HG02852 (cell line): ENCODE data around the gene DPM1.

Experiments
- ATAC-seq: cut with Tn5 transposase; IDR thresholded peaks from one replicate; pipeline ENCODE4 v1.9.1; 2021; ENCODE audit warnings: mild to moderate bottlenecking, moderate library complexity; ENCODE audit not compliant: unreplicated experiment

Gene DPM1

GRCh38 chr20:50903353-50904051 is 54.8 kb downstream of the DPM1 start:
- ATAC-seq: no peak

DNA sequence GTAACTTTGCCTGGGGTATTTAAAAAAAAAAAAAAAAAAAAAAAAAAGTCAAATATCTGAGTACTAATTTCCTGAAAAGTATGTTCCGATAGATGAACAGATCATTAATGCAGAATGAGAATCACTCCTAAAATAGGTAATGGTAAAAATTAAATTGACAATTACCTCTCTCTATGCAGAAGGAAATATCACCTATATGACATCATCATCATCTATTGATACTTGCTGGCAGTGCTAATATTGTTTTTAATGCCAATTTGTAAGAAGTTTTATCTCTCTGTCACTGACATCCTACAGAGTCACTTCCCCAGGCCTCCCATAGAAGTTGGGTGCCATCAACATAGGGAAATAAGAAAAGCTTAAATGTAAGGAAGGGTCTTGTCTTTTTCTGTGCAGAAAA is 57.0 kb downstream of the DPM1 start:
- ATAC-seq: no peak

DNA sequence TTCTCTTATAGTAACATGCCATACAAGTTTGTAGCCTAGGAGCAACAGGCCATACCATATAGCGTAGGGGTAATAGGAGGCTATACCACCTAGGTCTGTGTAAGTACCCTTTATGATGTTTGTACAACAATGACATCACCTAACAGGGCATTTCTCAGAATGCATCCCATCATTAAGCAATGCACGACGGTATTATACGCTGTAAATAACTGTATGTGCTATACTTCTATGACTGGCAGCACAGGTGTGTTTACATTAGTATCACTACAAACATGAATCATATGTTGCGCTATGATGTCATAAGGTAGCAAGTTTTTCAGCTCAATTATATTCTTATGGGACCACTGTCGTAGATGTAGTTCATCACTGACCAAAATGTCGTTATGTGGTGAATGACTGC is 58.1 kb downstream of the DPM1 start:
- no peak for ATAC-seq

- no peak for ATAC-seq
Observed at GRCh38 chr20:50898475-50898874, 59.9 kb downstream of the DPM1 start.

- no peak for ATAC-seq
Observed at GRCh38 chr20:50895111-50895830, 63.1 kb downstream of the DPM1 start.

DNA sequence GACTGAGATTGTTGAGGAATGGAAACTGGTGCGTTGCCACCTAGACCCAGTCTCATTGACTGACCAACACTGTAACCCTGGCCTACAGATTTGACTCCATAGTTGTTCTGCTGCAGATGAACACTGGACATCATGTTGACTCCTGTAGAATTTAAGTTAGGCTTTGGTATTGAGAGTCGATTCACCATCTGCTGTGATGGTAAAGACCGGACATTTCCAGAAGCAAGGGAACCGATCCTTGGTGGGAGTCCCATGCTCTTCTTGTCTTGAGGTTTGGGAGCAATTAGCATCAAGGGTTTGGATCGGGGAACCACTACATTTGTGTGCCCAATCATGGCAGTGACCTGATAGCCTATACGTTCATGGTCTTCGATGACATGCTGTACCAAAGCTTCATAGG is 64.7 kb downstream of the DPM1 start:
- no peak for ATAC-seq

- no peak for ATAC-seq
Observed at GRCh38 chr20:50892394-50892793, 65.9 kb downstream of the DPM1 start.

- no peak for ATAC-seq
Observed at GRCh38 chr20:50891138-50891537, 67.2 kb downstream of the DPM1 start.

DNA sequence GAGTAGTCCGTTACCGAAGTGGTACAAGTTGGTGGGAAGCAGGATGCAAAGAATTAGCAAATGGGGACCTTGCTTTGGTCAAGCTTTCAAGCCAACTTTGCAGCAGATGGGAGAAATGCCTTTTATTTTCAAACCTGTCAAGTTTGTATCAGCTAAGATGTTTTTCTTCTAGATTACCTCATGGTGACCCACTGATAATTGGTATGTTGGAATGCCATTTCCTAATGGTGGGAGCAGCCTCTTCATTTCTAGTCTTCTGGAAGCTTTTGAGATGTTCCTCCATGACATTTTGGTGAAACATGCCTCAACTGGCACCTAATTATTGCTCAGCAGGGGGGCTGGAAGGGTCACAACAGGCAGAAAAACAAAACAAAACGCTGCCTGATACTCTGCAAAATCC is 70.8 kb downstream of the DPM1 start:
- no peak for ATAC-seq

DNA sequence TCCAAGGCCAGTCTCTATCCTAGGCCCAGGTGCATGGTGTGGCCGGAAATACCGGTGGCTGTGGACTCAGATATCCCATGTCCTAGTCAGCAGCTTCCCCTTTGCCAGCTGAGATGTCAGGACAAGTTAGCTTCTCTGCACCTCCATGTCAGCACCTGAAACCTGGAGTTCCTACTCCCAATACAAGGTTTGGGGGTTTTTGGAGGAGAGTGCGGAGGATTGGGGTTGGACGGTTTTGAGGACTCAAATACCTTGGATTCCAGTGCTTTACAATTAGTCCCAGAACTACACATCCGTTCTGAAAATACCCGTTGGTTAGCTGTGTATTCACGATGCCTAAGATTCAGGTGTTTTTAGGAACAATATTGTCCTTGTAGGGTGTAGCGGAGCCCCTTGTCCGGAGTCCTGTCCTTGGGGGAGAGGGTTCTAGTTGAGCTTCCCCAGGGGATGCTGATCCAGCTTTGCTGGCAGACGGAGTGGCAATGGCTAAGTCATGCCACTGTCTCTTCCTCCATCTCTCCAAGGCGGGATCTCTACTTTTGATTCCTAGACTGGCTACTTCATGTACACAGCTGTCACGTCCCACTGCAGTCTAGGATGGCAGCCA is 72.0 kb downstream of the DPM1 start:
- no peak for ATAC-seq

DNA sequence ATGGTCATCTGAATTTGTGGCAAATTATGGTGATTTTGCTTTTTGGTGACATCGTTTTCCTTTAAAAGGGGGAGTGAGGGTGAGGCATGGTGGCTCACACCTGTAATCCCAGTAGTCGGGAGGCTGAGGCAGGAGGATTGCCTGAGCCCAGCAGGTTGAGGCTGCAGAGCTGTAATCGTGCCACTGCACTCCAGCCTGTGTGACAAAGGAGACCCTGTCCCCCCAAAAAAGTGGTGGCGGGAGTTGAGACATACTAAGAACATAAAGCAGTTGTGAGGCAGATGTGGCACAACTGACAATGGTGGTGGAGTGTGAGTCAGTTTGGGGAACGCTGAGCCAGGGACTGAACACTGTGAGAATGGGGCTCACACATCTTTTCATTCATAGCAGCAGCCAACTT is 72.6 kb downstream of the DPM1 start:
- no peak for ATAC-seq

DNA sequence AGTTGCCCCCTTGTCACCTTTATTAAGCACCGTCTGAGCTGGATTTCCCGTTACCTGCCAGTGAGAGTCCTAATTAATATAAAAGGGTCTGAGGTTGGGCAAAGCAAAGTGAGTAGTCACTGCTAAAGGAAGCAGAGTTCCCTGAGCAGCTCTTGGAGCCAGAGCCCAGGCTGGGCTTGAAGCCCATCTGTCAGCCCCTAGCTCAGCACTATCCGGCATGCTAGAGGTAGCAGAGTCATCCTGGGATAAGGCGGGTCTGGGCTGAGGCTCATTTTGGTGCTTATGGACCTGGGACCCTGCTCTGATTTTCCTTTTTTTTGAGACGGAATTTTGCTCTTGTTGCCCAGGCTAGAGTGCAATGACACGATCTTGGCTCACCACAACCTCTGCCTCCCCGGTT is 73.3 kb downstream of the DPM1 start:
- ATAC-seq: no peak
